Activated T-cell treated with anti-CD3 and anti-CD28 coated beads, Interleukin-2, amount 50 U/mL, for 4 hours (primary cell): Measurements from ENCODE around the gene SLC13A2. TPM values are rescaled to one million over a fixed set of nuclear protein-coding genes. Genes with fewer than 3 reads are reported as not detected.
A peak's percentile ranks its signal among the peaks of the same experiment; 100 is the strongest.

Experiments used
- ATAC-seq, 2 donors: fragments of 200-7000 bp; cut with Tn5 transposase; one replicate each; pipeline ENCODE4 v1.10.0; 2021
- DNase-seq: peaks from one replicate; pipeline ENCODE4 v3.0.0-alpha.2; 2020
- H3K27me3 Mint-ChIP-seq: one replicate; pipeline ENCODE4 v1.8.0; 2021; ENCODE audit warnings: low read depth, mixed read lengths
- H3K36me3 Mint-ChIP-seq: one replicate; pipeline ENCODE4 v1.8.0; 2022; ENCODE audit warnings: mixed read lengths; ENCODE audit not compliant: insufficient read depth
- H3K4me1 Mint-ChIP-seq: one replicate; pipeline ENCODE4 v1.8.0; 2021; ENCODE audit warnings: low read depth, mixed read lengths
- H3K4me3 Mint-ChIP-seq: one replicate; pipeline ENCODE4 v1.8.0; 2021; ENCODE audit warnings: mild to moderate bottlenecking, moderate library complexity, mixed read lengths
- H3K9me3 Mint-ChIP-seq: one replicate; pipeline ENCODE4 v1.8.0; 2021; ENCODE audit warnings: mixed read lengths
- total RNA-seq, 3 donors: library from RNA; stranded (reverse); gene quantifications; one replicate each; pipeline ENCODE4 v1.2.1, GENCODE V29; 2021

The SLC13A2 gene
- total RNA-seq, 3 donors from 2014 or later: not detected

GRCh38 chr17:28538296-28538895 lies 65.0 kb downstream of the SLC13A2 start:
- H3K36me3 Mint-ChIP-seq: no peaks in the 10 kb centered on the region
- H3K27me3 Mint-ChIP-seq: peaks cover 1% of the 10 kb centered on the region
- no peaks in the 10 kb centered on the region for H3K4me1 Mint-ChIP-seq
- ATAC-seq (no peak), DNase-seq (no peak)
- H3K4me3 Mint-ChIP-seq: no peak overlapping the region
- no peaks in the 10 kb centered on the region for H3K9me3 Mint-ChIP-seq

- Mint-ChIP-seq H3K36me3 (no peaks in the 10 kb centered on the region), H3K4me1 (no peaks in the 10 kb centered on the region), H3K27me3 (peaks cover 1% of the 10 kb centered on the region), H3K4me3 (no peak overlapping the region), H3K9me3 (no peaks in the 10 kb centered on the region)
- no peak for DNase-seq
- peak in 1 of 2 donors; percentile 22 for ATAC-seq
These were observed 66.8 kb downstream of the SLC13A2 start for GRCh38 chr17:28540231-28540630.

- Mint-ChIP-seq H3K36me3 (no peaks in the 10 kb centered on the region), H3K9me3 (no peaks in the 10 kb centered on the region), H3K4me3 (no peak overlapping the region), H3K27me3 (peaks cover 1% of the 10 kb centered on the region), H3K4me1 (no peaks in the 10 kb centered on the region)
- no peak for DNase-seq
- no peak for ATAC-seq
These were observed 68.0 kb downstream of the SLC13A2 start for GRCh38 chr17:28541439-28541838.

- Mint-ChIP-seq H3K27me3 (no peaks in the 10 kb centered on the region), H3K9me3 (no peaks in the 10 kb centered on the region), H3K4me3 (no peak overlapping the region)
These were observed 71.1 kb downstream of the SLC13A2 start for GRCh38 chr17:28544402-28545140.

GRCh38 chr17:28545141-28545503 lies 71.7 kb downstream of the SLC13A2 start:
- no peak overlapping the region for H3K4me3 Mint-ChIP-seq
- no peak for ATAC-seq

More at GRCh38 chr17:28544402-28545140, 71.1 kb downstream of the SLC13A2 start:
- DNase-seq (no peak), ATAC-seq (no peak)
- H3K36me3 Mint-ChIP-seq: no peaks in the 10 kb centered on the region
- peaks cover 21% of the 10 kb centered on the region for H3K4me1 Mint-ChIP-seq

GRCh38 chr17:28545787-28546415 lies 72.5 kb downstream of the SLC13A2 start:
- DNase-seq (no peak), ATAC-seq (no peak)
- Mint-ChIP-seq H3K36me3 (no peaks in the 10 kb centered on the region), H3K4me3 (no peak overlapping the region), H3K4me1 (peaks cover 35% of the 10 kb centered on the region), H3K27me3 (no peaks in the 10 kb centered on the region), H3K9me3 (no peaks in the 10 kb centered on the region)

More at GRCh38 chr17:28545141-28545503, 71.7 kb downstream of the SLC13A2 start:
- Mint-ChIP-seq H3K9me3 (no peaks in the 10 kb centered on the region), H3K27me3 (no peaks in the 10 kb centered on the region), H3K4me1 (peaks cover 27% of the 10 kb centered on the region), H3K36me3 (no peaks in the 10 kb centered on the region)
- DNase-seq: no peak

GRCh38 chr17:28547096-28547622 lies 73.7 kb downstream of the SLC13A2 start:
- Mint-ChIP-seq H3K4me1 (peaks cover 45% of the 10 kb centered on the region), H3K36me3 (no peaks in the 10 kb centered on the region), H3K27me3 (no peaks in the 10 kb centered on the region), H3K9me3 (no peaks in the 10 kb centered on the region), H3K4me3 (no peak overlapping the region)
- DNase-seq (no peak), ATAC-seq (no peak)

Other genes with a start within 250 kb of the SLC13A2 start
- 10 to 100 TPM; 41.3 to 55.1 (median 44.8) TPM for gene TMEM97, start 154.4 kb upstream of the SLC13A2 start, total RNA-seq
- gene IFT20, start 138.2 kb upstream of the SLC13A2 start, total RNA-seq: 10 to 100 TPM; 18.1 to 22.1 (median 19.4) TPM
- gene TNFAIP1, start 137.9 kb upstream of the SLC13A2 start, total RNA-seq: 10 to 100 TPM; 19.5 to 24.2 (median 23.1) TPM
- 100 to 1,000 TPM; 141 to 168 (median 150) TPM for gene POLDIP2, start 116.1 kb upstream of the SLC13A2 start, total RNA-seq
- not detected for gene SEBOX, start 108.4 kb upstream of the SLC13A2 start, total RNA-seq
- 1 to 10 TPM in 1 of 3 donors, under 1 TPM in 2; 0.60 to 1.1 (median 0.94) TPM for gene VTN, start 103.3 kb upstream of the SLC13A2 start, total RNA-seq
- 10 to 100 TPM; 28.5 to 30.9 (median 29.2) TPM for gene SARM1, start 102.0 kb upstream of the SLC13A2 start, total RNA-seq
- gene SLC46A1, start 67.4 kb upstream of the SLC13A2 start, total RNA-seq: 1 to 10 TPM; 4.8 to 5.3 (median 4.9) TPM
- gene FOXN1, start 32.7 kb downstream of the SLC13A2 start, total RNA-seq: not detected
- gene UNC119, start 79.0 kb downstream of the SLC13A2 start, total RNA-seq: 10 to 100 TPM; 21.7 to 26.0 (median 21.8) TPM
- gene PIGS, start 97.9 kb downstream of the SLC13A2 start, total RNA-seq: 10 to 100 TPM; 47.0 to 49.9 (median 48.3) TPM
- gene ALDOC, start 103.3 kb downstream of the SLC13A2 start, total RNA-seq: 10 to 100 TPM; 12.4 to 18.4 (median 16.5) TPM
- gene SPAG5, start 125.4 kb downstream of the SLC13A2 start, total RNA-seq: 10 to 100 TPM; 23.8 to 30.4 (median 30.1) TPM
- 10 to 100 TPM; 24.6 to 25.3 (median 24.7) TPM for gene RSKR, start 140.5 kb downstream of the SLC13A2 start, total RNA-seq
- gene BLTP2, start 171.5 kb downstream of the SLC13A2 start, total RNA-seq: 100 to 1,000 TPM; 167 to 201 (median 183) TPM
- gene SDF2, start 188.3 kb downstream of the SLC13A2 start, total RNA-seq: 10 to 100 TPM; 42.8 to 46.6 (median 45.4) TPM
- 100 to 1,000 TPM in 1 of 3 donors, 10 to 100 TPM in 2; 88.5 to 105 (median 98.3) TPM for gene SUPT6H, start 188.6 kb downstream of the SLC13A2 start, total RNA-seq
- gene PROCA1, start 238.2 kb downstream of the SLC13A2 start, total RNA-seq: 1 to 10 TPM in 2 of 3 donors, under 1 TPM in 1; 0.83 to 1.2 (median 1.1) TPM
- 100 to 1,000 TPM in 1 of 3 donors, 10 to 100 TPM in 2; 11.3 to 100 (median 14.1) TPM for gene RAB34, start 244.2 kb downstream of the SLC13A2 start, total RNA-seq
- 1,000 to 10,000 TPM; 2,218 to 2,392 (median 2,312) TPM for gene RPL23A, start 246.3 kb downstream of the SLC13A2 start, total RNA-seq